ENCODE data around the gene SEMA6B. TPM values are rescaled to one million over a fixed set of nuclear protein-coding genes. Genes with fewer than 3 reads are reported as not detected.

SEMA6B gene
- total and polyA plus RNA-seq, 2 donors (not counting 3 experiments of a cell fraction or from before 2014, with no cell fraction given): 97.8 to 176 TPM

DNA sequence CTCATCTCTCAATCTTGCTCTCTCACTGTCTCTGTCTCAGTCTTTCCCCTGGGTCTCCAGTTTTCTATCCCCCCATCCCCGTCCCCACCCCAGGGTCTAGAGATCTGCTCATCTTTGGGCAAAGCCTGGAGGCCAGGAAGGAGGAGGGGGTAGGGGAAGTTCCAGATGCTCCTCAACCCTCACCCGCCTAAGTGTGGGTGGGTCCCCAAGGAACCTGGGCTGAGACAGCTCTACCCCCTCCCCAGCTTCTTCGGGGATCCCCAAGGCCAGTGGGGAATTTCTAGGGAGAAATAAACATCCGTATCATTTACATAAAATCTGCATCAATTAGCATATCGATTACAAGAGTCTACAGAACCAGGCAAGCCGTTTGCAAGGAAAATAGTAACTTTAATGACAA is 31.8 kb upstream of the SEMA6B start:
- Histone ChIP-seq H3K27me3 (ENCODE audit: control insufficient read depth in 2 of 2, insufficient read depth in 2 of 2, low read length in 2 of 2) (peaks cover 0 to 3% of the 10 kb centered on the region in 2 experiments), H3K4me2 (ENCODE audit: insufficient read depth, low read length) (no peak overlapping the region), H3K9ac (replicated peaks; ENCODE audit: extremely low read depth, insufficient read depth, low read length) (no peak overlapping the region), H3K36me3 (ENCODE audit: control insufficient read depth in 2 of 2, extremely low read depth in 1 of 2, insufficient read depth in 2 of 2, low read length in 2 of 2) (no peaks in the 10 kb centered on the region), H3K4me3 (replicated peaks in 1 of 3; ENCODE audit: insufficient read depth in 1 of 3, low read depth in 1 of 3, low read length in 3 of 3) (no peak overlapping the region), H3K9me3 (replicated peaks; ENCODE audit: control insufficient read depth, insufficient read depth, low read length) (no peaks in the 10 kb centered on the region), H3K79me2 (ENCODE audit: control insufficient read depth, insufficient read depth, low read length) (no peaks in the 10 kb centered on the region), H4K20me1 (replicated peaks; ENCODE audit: control insufficient read depth, extremely low read depth, insufficient read depth, low read length) (no peaks in the 10 kb centered on the region), H3K9me1 (replicated peaks; ENCODE audit: control insufficient read depth, extremely low read depth, insufficient read depth, low read length) (no peaks in the 10 kb centered on the region), H2AFZ (ENCODE audit: low read depth, low read length) (no peak overlapping the region), H3K4me1 (ENCODE audit: control insufficient read depth, extremely low read depth, insufficient read depth, low read length) (no peaks in the 10 kb centered on the region), H3K27ac (ENCODE audit: insufficient read depth, low read depth, low read length) (no peak overlapping the region)
- ChIA-PET POLR2A (no interaction called here), CTCF (interaction anchor here (1.1 kb wide), 1 partner anchor 42 kb away, joined by 3 read pairs; no protein-coding TSS in a partner anchor)
- TF ChIP-seq, protein P1, sequence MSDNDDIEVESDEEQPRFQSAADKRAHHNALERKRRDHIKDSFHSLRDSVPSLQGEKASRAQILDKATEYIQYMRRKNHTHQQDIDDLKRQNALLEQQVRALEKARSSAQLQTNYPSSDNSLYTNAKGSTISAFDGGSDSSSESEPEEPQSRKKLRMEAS (IDR thresholded peaks at IDR 0.05; ENCODE audit: insufficient read depth, insufficient read length): no peak
- TF ChIP-seq GATA2 (IDR thresholded peaks at IDR 0.05; ENCODE audit: insufficient read depth, insufficient read length, low read depth, low read length) (no peak), MYC (IDR thresholded peaks at IDR 0.05; ENCODE audit: low read depth, low read length) (no peak), POLR2A (IDR thresholded peaks at IDR 0.05; ENCODE audit: low read depth, low read length) (no peak)
- BruUV-seq (replicated peaks): no TSS peak
- intact Hi-C loops (cut with micrococcal nuclease): no loop called here
- dilution Hi-C loops (cut with MboI; ENCODE audit: extremely low pct_ligation_motif_present, low sequenced_read_pairs): no loop called here
- no peak for DNase-seq (ENCODE audit: low read depth, low spot score)
- FAIRE-seq: no peak

DNA sequence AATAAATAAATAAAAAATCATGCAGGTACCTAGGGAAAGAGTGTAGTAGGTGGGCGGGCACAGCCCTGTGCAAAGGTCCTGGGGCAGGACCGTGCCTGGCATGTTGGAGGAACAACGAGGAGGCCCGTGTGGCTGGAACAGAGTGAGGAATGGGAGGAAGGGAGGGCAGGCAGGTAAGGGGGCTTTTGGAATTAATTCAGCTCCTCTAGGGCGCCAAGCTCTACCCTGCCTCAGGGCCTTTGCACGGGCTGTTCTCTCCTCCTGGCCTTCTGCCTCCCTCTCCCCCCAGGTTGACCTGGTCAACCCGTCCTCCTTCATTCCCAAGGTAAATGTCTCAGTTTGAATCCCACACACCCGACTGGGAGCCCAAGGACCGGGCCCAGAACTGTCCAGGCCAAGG is 31.1 kb upstream of the SEMA6B start:
- no peaks in the 10 kb centered on the region for H3K4me1 ChIP-seq (ENCODE audit: control insufficient read depth, extremely low read depth, insufficient read depth, low read length)
- no peak overlapping the region for H3K4me3 ChIP-seq (replicated peaks in 1 of 3; ENCODE audit: insufficient read depth in 1 of 3, low read depth in 1 of 3, low read length in 3 of 3)
- no peaks in the 10 kb centered on the region for H3K36me3 ChIP-seq (ENCODE audit: control insufficient read depth in 2 of 2, extremely low read depth in 1 of 2, insufficient read depth in 2 of 2, low read length in 2 of 2)
- intact Hi-C loops (cut with micrococcal nuclease): no loop called here
- H3K9me1 ChIP-seq (replicated peaks; ENCODE audit: control insufficient read depth, extremely low read depth, insufficient read depth, low read length): no peaks in the 10 kb centered on the region
- FAIRE-seq (no peak), DNase-seq (ENCODE audit: low read depth, low spot score) (no peak)
- no peak overlapping the region for H3K4me2 ChIP-seq (ENCODE audit: insufficient read depth, low read length)
- no peaks in the 10 kb centered on the region for H4K20me1 ChIP-seq (replicated peaks; ENCODE audit: control insufficient read depth, extremely low read depth, insufficient read depth, low read length)
- dilution Hi-C loops (cut with MboI; ENCODE audit: extremely low pct_ligation_motif_present, low sequenced_read_pairs): no loop called here
- no peaks in the 10 kb centered on the region for H3K9me3 ChIP-seq (replicated peaks; ENCODE audit: control insufficient read depth, insufficient read depth, low read length)
- no peak overlapping the region for H3K27ac ChIP-seq (ENCODE audit: insufficient read depth, low read depth, low read length)
- H3K27me3 ChIP-seq (ENCODE audit: control insufficient read depth in 2 of 2, insufficient read depth in 2 of 2, low read length in 2 of 2): peaks cover 0 to 3% of the 10 kb centered on the region in 2 experiments
- CTCF ChIA-PET: interaction anchor here (1.1 to 1.8 kb wide), 4 partner anchors 35 to 46 kb away, joined by 3 to 19 read pairs (median 8); no protein-coding TSS in a partner anchor
- TF ChIP-seq, protein P2, sequence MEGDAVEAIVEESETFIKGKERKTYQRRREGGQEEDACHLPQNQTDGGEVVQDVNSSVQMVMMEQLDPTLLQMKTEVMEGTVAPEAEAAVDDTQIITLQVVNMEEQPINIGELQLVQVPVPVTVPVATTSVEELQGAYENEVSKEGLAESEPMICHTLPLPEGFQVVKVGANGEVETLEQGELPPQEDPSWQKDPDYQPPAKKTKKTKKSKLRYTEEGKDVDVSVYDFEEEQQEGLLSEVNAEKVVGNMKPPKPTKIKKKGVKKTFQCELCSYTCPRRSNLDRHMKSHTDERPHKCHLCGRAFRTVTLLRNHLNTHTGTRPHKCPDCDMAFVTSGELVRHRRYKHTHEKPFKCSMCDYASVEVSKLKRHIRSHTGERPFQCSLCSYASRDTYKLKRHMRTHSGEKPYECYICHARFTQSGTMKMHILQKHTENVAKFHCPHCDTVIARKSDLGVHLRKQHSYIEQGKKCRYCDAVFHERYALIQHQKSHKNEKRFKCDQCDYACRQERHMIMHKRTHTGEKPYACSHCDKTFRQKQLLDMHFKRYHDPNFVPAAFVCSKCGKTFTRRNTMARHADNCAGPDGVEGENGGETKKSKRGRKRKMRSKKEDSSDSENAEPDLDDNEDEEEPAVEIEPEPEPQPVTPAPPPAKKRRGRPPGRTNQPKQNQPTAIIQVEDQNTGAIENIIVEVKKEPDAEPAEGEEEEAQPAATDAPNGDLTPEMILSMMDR (IDR thresholded peaks at IDR 0.05; ENCODE audit: extremely low read depth in 1 of 2, insufficient read depth in 1 of 2, low read depth in 1 of 2, low read length in 2 of 2): no peak
- TF ChIP-seq POLR2AphosphoS5 (IDR thresholded peaks at IDR 0.05; ENCODE audit: insufficient read depth, low read depth, low read length) (no peak), GATA2 (IDR thresholded peaks at IDR 0.05; ENCODE audit: insufficient read depth, insufficient read length, low read depth, low read length) (no peak), POLR2A (IDR thresholded peaks at IDR 0.05; ENCODE audit: low read depth, low read length) (no peak), EZH2 (IDR thresholded peaks at IDR 0.05; ENCODE audit: borderline replicate concordance, low read depth, low read length, severe bottlenecking) (no peak), FOS (IDR thresholded peaks at IDR 0.05; ENCODE audit: borderline replicate concordance, insufficient read depth, low read length) (no peak)
- TF ChIP-seq, protein P1 (IDR thresholded peaks at IDR 0.05; ENCODE audit: insufficient read depth, insufficient read length): no peak
- H3K9ac ChIP-seq (replicated peaks; ENCODE audit: extremely low read depth, insufficient read depth, low read length): no peak overlapping the region
- POLR2A ChIA-PET: no interaction called here
- H2AFZ ChIP-seq (ENCODE audit: low read depth, low read length): no peak overlapping the region
- no TSS peak for BruUV-seq (replicated peaks)
- no peaks in the 10 kb centered on the region for H3K79me2 ChIP-seq (ENCODE audit: control insufficient read depth, insufficient read depth, low read length)

All from endothelial cell of umbilical vein (primary cell).